Stimulated activated CD4-positive, alpha-beta T cell treated with anti-CD3 and anti-CD28 coated beads, TNF-alpha, amount 100 ng/mL, for 48 hours (primary cell): ENCODE results near the gene NNAT.

Experiments
- DNase-seq, 3 donors: peaks; one replicate each; pipeline ENCODE4 v3.0.0-alpha.2; 2020; ENCODE audit warnings: low read depth in 3 of 3

The NNAT gene

DNA sequence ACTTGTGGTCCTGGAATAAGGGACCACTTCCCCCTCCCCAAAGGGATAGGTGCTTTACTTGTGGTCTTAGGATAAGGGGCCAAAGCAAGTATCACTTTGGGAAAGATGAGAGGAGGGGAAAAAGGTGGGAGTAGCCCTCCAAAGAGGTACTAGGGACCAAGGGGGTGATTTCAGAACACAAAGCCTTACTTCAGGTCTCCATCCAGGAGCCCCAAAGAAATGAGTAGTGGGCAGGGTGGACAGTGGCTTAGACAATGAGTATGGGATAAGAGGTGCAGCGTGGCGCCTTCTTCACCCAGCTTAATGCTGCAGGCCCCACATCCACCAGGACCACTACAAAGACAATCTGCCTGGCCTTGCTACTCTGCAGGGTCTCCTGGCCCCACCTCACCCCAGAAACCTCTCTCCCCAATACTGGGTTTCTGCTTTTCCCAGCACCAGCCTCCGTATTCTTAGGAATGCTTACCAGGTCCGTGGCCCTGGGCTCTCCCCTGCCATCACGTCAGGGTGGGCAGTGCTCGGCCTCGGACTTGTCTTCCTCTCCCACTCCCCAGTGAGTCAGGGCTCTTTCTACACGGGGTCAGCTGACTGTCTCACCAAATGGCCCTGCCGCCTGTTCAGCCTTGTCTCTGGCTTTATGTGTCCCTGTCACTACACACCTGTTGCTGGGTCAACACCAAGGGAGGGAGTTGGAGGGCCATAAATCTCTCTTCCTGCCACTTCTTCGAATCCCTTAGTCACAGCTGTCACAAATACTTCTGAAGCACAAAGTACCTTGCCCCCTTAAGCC lies 3.1 kb downstream of the NNAT start:
- DNase-seq: no peak

DNA sequence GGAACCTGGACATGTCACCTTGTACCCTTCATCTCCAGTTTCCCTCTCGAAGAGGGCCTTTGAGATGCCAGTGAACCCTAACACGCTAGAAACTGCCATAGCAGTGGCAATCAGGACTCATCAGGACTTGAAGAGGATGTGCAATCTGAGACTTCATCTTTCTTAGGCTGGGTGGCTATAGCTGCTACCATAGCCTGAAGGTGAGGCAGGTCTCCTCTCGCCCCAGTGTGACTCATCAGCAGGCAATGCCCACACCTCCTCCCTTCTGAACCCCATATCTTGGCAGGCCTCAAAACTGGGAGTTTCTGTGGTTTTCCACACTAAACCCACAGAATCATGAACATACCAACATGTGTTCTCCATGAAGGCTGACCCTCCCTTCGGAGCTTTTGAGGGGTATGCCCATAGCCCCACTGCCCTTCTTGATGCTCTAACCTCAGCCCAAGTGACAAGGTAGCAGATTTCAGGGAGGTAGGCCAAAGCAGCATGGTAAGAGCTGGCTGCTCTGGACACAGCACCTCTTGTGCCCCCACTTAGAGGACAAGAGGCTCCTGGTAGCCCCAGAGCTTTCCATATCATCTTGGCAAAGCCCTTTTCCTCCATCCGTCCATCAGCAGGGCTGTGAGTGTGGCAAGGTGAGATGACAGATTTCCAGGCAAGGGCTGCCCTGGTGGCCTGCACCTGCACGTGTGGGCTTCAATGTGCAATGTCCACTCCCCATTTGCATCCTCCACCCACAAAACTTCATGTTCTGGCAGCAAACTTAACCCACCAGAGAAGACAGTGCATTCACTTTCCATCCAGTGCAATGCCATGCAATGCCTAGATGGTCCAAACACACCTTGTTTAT lies 4.0 kb downstream of the NNAT start:
- DNase-seq: peak in 1 of 3 donors; percentile 14

DNA sequence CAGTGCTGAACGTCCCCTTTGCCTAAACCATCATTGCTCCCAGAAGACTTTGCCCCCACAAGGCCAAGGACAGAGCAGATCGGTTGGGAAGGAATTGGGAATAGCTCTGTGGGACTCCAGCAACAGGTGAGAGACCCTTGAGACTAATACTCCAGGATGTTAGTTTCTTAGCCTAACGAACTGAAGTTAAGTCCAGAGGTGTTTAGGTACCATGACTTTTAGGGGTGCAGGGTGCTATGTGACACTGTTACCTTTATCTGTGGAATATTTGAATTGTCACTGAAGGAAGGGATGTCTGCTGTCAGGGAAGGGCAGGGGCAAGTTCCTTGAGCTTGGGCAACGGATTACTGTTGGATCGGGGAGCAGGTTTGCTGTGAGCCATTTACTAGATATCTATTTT lies 4.8 kb downstream of the NNAT start:
- DNase-seq: no peak

DNA sequence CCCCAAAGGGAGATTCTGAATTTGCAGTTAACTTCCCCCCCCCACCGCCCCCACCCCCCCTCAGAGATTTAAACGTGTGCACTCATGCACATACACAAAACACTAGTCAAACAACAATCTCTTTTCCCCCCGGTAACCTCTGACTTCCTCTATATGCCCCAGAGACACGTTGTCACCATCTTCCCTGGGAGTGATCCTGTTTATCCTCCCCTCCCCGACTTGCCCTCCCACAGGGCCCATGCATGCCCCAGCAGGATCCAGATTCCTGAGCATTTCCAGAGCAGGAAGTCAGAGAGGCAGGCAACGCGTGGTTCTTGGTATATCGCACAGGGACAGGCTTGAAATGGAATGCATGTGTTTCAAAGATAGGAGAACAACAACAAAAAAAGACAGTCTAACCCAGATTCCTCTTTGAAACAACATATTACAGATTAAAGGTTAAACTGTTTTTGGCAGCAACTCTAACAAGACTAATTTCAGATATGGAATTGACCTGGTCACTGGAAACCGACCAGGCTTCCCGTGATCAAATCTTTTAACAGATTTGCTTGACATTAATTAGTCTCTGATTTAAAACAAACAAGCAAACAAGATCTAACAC lies 5.3 kb downstream of the NNAT start:
- DNase-seq: no peak

DNA sequence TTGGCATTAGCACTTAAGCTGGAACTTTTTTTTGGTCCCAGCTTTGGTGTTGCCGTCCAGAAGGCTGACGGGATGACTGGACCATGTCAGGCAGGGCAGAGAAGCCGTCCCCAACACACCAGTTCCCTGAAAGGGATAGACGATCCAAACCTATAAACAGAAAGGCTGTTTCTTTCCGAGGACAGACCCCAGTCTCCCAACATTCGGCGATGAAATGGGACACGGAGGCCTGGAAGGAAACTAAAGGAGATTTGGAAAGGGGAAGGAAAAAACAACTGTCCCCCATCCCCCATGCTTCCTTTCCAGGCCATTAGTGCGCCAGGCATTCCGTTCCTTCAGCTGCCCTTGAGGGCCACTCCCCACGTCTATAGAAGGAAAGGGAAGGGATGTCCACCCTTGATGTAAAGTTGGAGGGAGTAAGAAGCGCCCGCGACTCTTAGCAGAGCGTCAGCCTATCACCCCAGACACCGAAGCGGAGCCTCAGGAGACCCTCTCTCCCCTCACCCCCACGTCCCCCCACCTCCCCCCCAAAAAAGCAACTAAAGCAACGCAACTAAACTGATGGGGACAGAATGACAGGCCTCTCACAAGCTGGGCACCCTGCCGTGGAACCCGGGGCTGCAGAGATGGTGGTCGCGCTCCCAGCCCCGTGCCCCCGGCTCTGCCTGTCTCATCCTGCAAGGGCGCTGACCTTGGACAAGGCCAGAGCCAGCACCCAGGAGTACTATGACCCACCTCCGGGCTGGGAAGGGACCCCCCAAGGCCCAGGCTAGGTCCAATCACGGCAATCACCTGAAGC lies 6.0 kb downstream of the NNAT start:
- DNase-seq: no peak

DNA sequence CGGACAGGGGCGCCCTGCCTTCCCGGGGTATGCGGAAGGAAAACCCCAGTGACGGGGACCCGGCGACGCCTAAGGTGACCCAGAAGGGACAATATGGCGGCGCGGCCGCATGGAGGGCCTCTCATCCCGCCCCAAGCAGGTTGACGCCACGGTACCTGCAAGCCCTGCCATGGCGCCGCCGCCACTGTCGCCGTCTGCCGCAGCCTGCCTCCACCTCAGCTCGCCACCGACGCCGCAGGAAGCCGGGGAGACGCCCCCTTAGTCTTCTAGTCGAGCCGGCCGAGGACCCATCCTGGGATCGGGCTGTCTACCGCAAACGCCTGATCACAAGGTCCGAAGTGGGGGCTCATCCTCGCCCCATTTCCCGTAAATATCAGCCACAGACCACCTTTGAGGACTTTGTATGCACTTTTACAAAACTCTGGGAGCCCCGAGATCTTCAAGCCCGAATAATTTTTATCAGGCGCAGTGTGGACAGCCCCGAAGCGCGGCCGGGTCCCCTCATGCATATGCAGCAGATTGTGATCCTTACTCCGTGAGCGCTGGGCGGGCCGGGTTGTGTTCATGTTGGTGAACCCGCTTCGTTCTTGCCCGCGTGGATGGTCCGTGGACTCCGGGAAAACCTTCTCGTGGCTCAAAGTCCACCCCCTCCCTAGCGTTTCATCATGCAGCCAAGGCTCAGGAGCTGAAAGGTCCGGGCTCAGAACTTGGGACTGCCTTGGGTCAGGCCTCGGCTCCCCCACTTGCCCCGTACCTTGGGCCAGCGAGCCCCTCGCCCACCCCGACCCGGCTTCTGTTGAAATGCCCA lies 6.8 kb downstream of the NNAT start, which contains the start of gene BLCAP:
TSS of gene BLCAP (minus strand) at position 239 of the 808 bp plus-strand sequence. CDS start 8,702 bp downstream, outside the sequence.
- peak; percentile 81 to 88 (median 85) for DNase-seq

DNA sequence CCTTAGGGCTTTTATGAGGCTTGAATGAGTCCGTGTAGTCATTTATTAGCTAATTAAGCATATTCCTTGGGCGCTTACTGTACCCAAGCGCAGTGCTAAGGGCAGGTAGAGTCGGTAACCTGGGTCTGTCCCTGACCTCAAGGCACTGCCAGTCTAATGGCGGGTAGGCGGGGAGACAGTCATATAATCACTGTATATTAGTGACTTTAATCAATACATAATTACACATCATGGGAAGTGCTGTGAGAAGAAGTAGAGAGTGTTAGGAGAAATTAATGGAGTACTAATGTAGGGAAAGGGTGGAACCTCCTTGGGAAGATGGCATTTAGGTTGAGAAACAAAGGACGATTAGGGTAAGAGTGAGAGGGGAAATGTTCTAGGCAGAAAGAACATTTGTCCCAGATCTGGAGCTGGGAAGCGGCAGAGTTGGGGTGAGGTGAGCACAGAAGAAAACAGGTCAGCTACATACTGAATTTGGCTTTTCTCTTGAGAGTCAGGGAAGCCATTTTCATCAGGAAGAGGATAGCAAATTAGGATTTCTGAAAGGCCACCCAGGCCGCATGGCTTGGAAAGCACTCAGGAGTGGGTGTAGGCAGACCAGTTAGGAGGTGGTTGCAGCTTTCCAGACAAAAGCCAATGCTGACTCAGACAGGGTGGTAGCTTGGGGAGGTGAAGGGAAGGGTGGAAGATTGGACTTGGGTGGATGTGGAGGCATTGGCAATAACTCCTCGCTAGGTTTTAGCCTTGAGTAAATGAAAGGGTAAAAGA lies 7.6 kb downstream of the NNAT start:
- no peak for DNase-seq

DNA sequence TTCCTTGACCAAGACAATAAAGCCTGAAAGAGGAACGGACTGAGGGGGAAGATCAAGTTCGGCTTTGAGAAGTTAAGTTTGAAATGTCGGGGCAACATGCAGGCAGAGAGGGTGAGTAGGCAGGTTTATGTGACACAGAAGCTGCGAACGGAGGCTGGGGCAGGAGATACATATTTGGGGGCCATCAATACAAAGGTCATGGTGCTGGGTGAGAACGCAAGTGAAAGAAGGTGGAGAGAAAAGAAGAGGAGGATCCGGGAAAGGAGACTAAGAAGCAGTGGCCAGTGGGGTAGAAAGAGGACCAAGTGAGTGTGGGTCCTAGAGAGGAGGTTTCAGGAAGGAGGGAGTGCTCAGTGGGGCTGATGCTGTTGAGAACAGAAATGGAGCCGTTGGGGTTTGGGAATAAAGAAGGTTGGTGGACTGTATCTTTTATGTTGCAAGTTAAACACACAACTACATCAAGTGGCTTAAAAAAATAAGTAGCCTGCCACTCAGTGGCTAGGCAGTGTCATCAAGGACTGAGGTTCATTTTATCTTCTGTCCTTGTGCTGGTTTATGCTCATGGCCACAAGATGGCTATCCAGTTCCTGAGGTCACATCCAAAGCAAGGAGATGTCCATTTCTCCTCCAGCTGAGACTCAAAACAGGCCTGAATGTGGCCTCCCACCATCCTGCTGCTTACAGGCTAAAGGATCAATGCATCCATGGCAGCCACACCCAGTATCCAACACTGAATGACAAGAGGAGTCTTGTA lies 8.3 kb downstream of the NNAT start:
- no peak for DNase-seq

DNA sequence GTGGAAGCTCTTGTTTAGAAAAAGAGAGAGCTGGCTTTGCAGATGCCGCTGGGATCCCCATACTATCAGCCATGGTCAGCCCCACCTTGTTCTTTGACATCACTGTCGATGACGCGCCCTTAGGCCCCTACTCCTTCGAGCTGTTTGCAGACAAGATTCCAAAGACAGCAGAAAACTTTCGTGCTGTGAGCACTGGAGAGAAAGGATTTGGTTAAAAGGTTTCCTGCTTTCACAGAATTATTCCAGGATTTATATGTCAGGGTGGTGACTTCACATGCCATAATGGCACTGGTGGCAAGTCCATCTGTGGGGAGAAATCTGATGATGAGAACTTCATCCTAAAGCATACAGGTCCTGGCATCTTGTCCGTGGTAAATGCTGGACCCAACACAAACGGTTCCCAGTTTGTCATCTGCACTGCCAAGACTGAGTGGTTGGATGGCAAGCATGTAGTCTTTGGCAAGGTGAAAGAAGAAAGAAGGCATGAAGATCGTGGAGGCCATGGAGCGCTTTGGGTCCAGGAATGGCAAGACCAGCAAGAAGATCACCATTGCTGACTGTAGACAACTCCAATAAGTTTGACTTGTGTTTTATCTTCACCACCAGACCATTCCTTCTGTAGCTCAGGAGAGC lies 9.0 kb downstream of the NNAT start:
- DNase-seq: no peak

DNA sequence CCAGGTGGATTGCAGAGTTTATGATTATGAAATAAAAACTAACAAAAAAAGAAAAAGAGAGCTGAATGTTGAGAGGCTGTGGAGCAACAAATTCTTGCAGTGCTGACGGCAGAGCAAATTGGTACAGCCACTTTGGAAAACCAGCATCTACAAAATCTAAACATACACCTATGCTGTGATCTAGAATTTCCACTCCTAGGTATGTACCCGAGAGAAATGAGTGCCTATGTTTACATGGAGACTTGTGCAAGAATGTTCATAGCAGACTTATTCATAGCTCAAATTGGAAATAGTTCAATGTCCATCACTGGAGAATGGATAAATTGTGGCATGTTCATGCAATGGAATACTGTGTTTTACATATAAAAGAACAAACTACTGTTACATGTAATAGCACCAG lies 9.6 kb downstream of the NNAT start:
- no peak for DNase-seq

DNA sequence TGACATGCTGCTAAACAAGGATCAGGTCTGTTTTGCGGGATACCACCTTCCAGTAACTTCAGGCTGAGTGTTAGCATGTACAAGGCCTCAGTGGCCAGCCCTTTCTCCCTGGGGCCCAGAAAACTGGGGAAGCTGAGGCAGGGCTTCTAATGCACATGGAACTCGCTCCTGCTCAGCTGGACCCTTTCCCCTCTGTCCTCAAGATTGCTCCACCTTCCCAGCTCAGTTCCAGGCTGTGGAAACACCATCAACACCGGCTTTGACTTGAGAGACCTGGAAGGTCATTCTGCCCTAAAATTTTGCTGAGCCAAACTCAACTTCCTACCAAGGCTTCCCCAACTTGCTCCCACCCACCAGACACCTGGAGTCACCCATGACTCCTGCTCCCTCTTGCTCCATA lies 10.8 kb downstream of the NNAT start:
- DNase-seq: no peak

DNA sequence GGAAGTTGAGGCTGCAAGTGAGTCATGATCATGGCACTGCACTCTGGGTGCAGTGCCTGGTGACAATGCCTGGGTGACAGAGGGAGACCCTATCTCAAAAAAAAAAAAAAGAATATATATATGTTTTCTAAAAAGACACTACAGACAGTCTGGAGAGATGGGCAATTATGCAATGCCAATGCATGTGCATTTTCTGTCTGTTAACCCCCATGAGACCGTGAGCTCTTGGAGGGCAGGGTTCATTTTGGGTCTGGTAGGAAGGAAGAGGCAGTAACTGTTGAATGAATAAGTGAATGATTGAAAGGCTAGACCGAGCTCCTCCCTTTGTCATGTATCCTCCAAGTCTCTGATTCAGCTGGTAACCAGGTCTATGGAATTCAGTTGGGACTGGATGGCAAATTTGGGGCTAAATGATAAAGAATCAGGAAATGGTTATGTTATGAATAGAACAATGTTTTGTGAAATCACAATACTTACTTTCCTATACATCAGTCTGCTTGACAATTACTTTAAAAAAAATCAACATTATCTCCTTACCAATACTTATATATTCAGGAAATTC lies 12.2 kb downstream of the NNAT start:
- no peak for DNase-seq

DNA sequence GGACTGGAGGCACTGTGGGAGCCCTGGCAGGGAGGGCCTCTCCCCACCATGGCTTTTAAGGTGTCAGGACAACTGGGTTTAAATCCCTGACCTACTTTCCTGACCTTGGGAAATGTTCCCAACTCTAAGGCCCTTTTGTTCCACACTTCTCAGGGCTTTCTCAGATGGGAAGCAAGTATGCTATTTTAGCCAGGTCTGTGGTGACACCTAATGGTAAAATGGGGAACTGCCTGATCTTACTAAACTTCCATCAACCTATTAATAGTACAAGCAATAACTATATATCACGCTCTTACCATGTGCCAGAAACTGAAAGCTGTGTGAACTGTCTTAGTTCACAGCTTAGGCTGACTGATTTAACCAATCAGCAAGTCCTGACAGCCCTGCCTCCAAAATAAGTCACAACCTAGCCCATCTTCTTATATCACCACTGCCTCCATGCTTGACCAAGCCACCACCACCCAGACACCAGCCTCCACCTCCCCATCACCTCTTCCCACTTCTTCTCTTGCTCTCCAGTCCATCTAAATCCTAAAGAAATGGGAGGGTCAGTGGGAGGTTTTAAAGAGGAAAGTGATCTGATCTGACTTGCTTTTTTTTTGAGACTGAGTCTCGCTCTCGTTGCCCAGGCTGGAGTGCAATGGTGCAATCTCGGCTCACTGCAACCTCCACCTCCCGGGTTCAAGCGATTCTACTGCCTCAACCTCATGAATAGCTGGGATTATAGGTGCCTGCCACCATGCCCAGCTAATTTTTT lies 13.5 kb downstream of the NNAT start:
- peak in 1 of 3 donors; percentile 34 for DNase-seq

DNA sequence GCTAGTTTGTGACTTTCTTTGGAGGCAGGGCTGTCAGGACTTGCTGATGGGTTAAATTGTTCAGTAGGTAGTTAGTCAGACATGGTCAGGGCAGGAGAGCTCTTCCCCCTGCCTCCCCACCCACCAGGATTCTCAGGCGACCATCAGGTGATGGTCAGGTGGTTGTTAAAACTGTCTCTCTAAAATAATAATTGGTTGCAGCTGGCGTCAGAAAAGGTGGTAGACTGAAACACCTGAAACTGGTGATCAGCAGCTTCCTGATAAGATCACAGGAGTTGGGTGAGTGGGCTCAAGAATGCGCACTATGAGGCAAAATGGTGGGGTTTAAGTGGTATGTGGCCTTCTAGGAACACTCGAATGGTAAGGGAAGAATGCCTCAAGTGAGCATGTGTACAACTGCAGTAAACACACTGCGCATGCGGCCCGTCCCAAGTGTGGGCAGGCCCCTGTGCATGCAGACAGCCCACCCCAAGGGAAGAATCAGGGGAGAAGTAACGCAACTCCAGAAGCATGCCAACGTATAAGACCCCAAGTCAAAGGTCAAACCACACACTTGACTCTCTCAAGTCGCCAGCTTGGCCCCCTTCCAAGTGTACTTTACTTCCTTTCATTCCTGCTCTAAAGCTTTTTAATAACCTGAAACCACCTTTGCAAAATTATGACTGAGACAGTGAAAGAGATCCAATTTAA lies 14.5 kb downstream of the NNAT start:
- no peak for DNase-seq

DNA sequence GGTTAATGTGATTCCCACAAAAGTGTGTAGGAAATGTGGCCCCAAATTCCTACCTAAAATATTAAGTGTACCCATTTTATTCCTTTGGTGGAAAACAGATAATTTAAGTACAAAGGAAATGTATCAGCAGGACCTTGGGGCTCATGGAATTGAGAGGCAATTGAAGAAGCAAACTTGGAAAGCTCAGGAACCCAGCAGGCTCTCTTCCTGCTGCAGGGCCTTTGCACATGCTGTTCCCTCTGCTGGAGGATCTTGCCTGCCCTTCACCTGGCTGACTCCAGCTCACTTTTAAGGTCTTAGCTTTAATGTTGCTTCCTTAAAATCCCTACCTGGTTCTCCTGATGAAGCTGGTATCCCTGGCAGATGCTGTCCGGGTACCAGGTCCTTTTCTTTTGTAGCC lies 16.5 kb downstream of the NNAT start:
- no peak for DNase-seq

DNA sequence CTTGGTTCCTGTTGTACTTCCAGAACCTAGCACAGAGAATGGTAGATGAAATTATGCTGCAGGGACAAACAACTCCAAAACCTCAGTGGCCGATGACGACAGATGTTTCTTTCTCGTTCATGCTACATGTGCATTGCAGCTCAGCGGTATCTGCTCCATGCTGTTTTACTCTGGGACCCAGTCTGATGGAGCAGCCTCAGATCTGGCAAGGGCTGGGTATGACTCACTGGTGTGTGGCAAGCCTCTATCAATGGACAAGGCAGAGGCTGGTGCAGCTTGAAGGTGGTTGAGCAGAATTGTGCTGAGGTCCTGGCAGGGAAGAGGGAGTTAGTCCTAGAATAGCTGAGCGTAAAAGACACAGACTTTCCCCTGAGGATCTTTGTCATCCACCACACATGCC lies 17.0 kb downstream of the NNAT start:
- DNase-seq: no peak

DNA sequence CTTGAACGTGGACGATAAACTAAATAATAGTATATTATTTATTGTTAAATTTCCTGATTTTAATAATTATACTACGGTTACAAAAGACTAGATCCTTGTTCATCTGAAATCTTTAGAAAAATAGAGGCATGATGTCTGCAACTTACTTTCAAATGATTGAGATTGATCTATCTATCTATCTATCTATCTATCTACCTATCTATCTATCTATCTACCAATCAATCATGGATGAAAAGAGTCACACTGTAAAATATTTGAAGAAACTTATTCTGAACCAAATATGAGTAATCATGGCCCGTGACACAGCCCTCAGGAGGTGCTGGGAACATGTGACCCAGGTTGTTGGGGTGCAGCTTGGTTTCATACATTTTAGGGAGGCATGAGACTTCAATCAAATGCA lies 18.4 kb downstream of the NNAT start:
- DNase-seq: no peak
